NCI-H2196 treated with DMSO at 0.1 percent for 48 hours (cell line): ENCODE measurements around the gene TNFAIP8.
"Not testable (repeated sequence)": the region's sequence is repeated elsewhere in the genome, so short reads cannot be mapped to it uniquely, and the experiment has no call there.

Experiments
- DNase-seq: peaks from one replicate; lab custom pipeline; 2025; ENCODE audit not compliant: unreplicated experiment; lab: John Stamatoyannopoulos, UW

The TNFAIP8 gene

GRCh38 chr5:119412279-119413227, 56.7 kb downstream of the TNFAIP8 start:
- DNase-seq, result no peak

- DNase-seq, result not testable (repeated sequence)
These were observed 58.4 kb downstream of the TNFAIP8 start for GRCh38 chr5:119414124-119414734.

GRCh38 chr5:119417891-119418605, 62.2 kb downstream of the TNFAIP8 start:
- no peak for DNase-seq

GRCh38 chr5:119418606-119419100, 62.8 kb downstream of the TNFAIP8 start:
- DNase-seq, result no peak

GRCh38 chr5:119420169-119420568, 64.3 kb downstream of the TNFAIP8 start:
- no peak for DNase-seq

- no peak for DNase-seq
These were observed 70.2 kb downstream of the TNFAIP8 start for GRCh38 chr5:119426057-119426456.

- no peak for DNase-seq
These were observed 71.2 kb downstream of the TNFAIP8 start for GRCh38 chr5:119427060-119427459.

- not testable (repeated sequence) for DNase-seq
These were observed 71.8 kb downstream of the TNFAIP8 start for GRCh38 chr5:119427596-119427995.

- not testable (repeated sequence) for DNase-seq
These were observed 72.3 kb downstream of the TNFAIP8 start for GRCh38 chr5:119428166-119428565.

GRCh38 chr5:119428574-119428973, 72.8 kb downstream of the TNFAIP8 start:
- DNase-seq, result not testable (repeated sequence)

GRCh38 chr5:119432674-119433237, 76.9 kb downstream of the TNFAIP8 start:
- DNase-seq, result not testable (repeated sequence)

GRCh38 chr5:119435436-119436132, 79.8 kb downstream of the TNFAIP8 start:
- no peak for DNase-seq

GRCh38 chr5:119437785-119438586, 82.2 kb downstream of the TNFAIP8 start:
- DNase-seq, result not testable (repeated sequence)

- DNase-seq, result not testable (repeated sequence)
These were observed 82.7 kb downstream of the TNFAIP8 start for GRCh38 chr5:119438587-119438917.

GRCh38 chr5:119439140-119439631, 83.4 kb downstream of the TNFAIP8 start:
- no peak for DNase-seq

- not testable (repeated sequence) for DNase-seq
These were observed 83.8 kb downstream of the TNFAIP8 start for GRCh38 chr5:119439632-119440031.

- DNase-seq, result not testable (repeated sequence)
These were observed 88.8 kb downstream of the TNFAIP8 start for GRCh38 chr5:119444643-119445042.

- no peak for DNase-seq
These were observed 89.7 kb downstream of the TNFAIP8 start for GRCh38 chr5:119445544-119445943.
